Upper lobe of right lung (tissue), 1 donor: ENCODE results near the gene PSMB5. TPM values are rescaled to one million over a fixed set of nuclear protein-coding genes. Genes with fewer than 3 reads are reported as not detected.

Experiments
- ATAC-seq: fragments of 200-7000 bp; cut with Tn5 transposase; one replicate; pipeline ENCODE4 v1.9.1; 2020; ENCODE audit warnings: mild to moderate bottlenecking, moderate library complexity
- DNase-seq: peaks from one replicate; pipeline ENCODE4 v3.0.0-alpha.2; 2020
- H3K27ac ChIP-seq: fragments of 200-600 bp; one replicate; pipeline ENCODE4 v1.8.0; 2022
- H3K27me3 ChIP-seq: fragments of 200-600 bp; one replicate; pipeline ENCODE4 v1.8.0; 2022; ENCODE audit warnings: mild to moderate bottlenecking
- H3K36me3 ChIP-seq: fragments of 200-600 bp; one replicate; pipeline ENCODE4 v1.8.0; 2022
- H3K4me1 ChIP-seq: fragments of 200-600 bp; one replicate; pipeline ENCODE4 v1.8.0; 2022
- H3K4me3 ChIP-seq: fragments of 200-600 bp; one replicate; pipeline ENCODE4 v1.8.0; 2022; ENCODE audit warnings: mild to moderate bottlenecking
- H3K9me3 ChIP-seq: fragments of 200-600 bp; one replicate; pipeline ENCODE4 v1.8.0; 2022
- CTCF ChIP-seq: fragments of 200-600 bp; IDR thresholded peaks from one replicate; pipeline ENCODE4 v1.8.0; 2022; ENCODE audit warnings: antibody characterized with exemption
- intact Hi-C: fragments of 100-400 bp; cut with DNase I; formaldehyde crosslinking; loops from one replicate; pipeline ENCODE4 v1.11.0; 2022
- total RNA-seq: library from RNA; stranded (reverse); fragmentation: NEBNext Ultra II Directional; extraction: Animal tissue kit (Norgen Biotek cat#: 25700); gene quantifications from one replicate; pipeline ENCODE4 v1.2.1, GENCODE V29; 2021
- donor health status: DM: no; HTN: yes; CAD: no; lungs with severe emphysema.

PSMB5 gene
- total RNA-seq, 1 donor from 2014 or later, result 75.7 TPM

DNA sequence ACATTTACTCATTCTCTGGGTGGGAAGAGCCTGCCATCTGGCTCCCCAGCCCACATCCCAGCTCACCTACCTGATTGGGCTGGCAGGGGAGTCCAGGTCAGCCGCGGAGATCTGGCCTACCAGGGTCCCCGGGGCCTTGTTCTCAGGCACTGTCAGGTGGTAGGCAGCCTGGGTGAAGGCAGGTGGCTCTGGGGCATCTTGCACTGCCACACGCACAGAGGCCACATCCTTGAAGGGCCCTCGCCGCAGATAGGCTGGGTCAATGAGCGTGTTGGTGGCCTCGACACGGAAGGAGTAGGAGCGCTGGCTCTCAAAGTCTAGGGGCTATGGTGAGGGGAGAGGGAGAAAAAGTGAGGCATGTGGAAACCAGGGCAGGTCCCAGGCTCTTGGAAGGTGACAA, 18.7 kb upstream of the PSMB5 start:
- ATAC-seq, result no peak

DNA sequence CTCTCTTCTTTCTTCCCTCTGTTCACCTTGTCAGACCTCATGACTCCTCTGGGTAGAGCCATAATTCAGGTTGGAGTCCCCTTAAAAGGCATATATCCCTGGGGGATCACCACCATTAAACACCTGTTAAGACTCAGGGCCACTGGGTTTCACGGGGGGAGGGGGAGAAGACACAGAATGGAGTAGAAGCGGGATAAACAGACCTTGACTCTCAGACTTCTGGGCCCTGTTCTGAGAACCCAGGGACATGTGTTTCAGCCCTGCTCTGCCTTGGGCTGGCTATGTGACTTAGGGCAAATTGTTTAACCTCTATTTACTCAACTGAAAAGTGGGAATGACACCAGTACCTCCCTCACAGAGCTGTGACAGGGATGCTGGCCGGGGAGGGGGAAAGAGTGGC, 18.0 kb upstream of the PSMB5 start:
- no peak overlapping the region for H3K27ac ChIP-seq
- TF ChIP-seq CTCF, result no peak
- no peak for ATAC-seq
- no peak overlapping the region for H3K4me3 ChIP-seq
- intact Hi-C loops, result no loop called here
- H3K4me1 ChIP-seq, result peaks cover 11% of the 10 kb centered on the region
- no peaks in the 10 kb centered on the region for H3K27me3 ChIP-seq
- DNase-seq, result peak; percentile 16
- H3K9me3 ChIP-seq, result no peaks in the 10 kb centered on the region
- no peaks in the 10 kb centered on the region for H3K36me3 ChIP-seq

More for the DNA sequence above, 18.7 kb upstream of the PSMB5 start:
- H3K36me3 ChIP-seq, result peaks cover under 1% of the 10 kb centered on the region
- no peak overlapping the region for H3K27ac ChIP-seq
- no peak overlapping the region for H3K4me3 ChIP-seq
- DNase-seq, result peak; percentile 53
- H3K4me1 ChIP-seq, result peaks cover 11% of the 10 kb centered on the region
- intact Hi-C loops, result no loop called here
- no peaks in the 10 kb centered on the region for H3K27me3 ChIP-seq
- no peaks in the 10 kb centered on the region for H3K9me3 ChIP-seq
- no peak for TF ChIP-seq CTCF

- no peak for TF ChIP-seq CTCF
- no peaks in the 10 kb centered on the region for H3K9me3 ChIP-seq
- no peak for ATAC-seq
- H3K27me3 ChIP-seq, result no peaks in the 10 kb centered on the region
- H3K36me3 ChIP-seq, result no peaks in the 10 kb centered on the region
- intact Hi-C loops, result no loop called here
- DNase-seq, result no peak
- H3K4me3 ChIP-seq, result no peak overlapping the region
- H3K27ac ChIP-seq, result no peak overlapping the region
- H3K4me1 ChIP-seq, result peaks cover 11% of the 10 kb centered on the region
Observed at GRCh38 chr14:23052182-23052623, 17.5 kb upstream of the PSMB5 start.

DNA sequence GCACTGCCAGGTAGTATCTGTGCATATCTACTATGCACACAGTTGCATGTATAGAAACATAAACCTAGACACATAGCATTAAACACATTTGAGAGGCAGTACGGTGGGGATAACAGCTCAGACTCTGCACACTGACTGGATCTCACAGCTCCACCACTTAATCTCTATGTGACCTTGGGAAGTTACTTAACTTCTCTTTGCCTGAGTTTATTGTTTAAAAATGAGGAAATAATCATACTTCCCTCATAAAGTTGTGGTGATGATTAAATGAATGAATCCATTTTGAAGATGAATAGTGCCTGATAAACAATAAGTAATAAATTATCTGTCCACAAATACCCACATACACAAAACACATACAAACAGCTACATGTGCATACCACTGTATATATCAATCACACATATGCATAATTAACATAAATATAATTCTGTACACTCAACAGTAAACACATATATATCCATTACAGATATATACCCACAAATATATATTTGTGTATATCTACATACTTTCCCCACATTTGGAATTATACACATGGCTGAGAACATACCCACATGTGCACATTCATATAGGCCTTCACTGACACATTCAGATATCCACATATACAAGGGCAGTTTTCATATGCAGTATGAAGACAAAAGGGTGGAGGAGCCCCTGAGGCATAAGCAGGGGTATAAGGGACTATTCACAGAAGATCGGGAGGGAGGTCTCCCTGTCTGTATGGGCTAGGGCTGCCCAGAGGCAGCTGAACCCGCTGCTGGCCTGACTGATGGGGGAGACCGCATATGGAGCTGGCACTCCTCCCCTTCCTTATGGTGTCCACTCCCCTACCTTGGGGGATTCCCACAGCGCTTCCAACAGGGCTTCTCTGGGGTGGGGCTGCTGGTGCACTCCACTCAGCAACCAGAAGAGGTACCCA, 16.7 kb upstream of the PSMB5 start:
- intact Hi-C loops, result no loop called here
- H3K9me3 ChIP-seq, result no peaks in the 10 kb centered on the region
- DNase-seq (no peak), ATAC-seq (no peak)
- H3K27ac ChIP-seq, result no peak overlapping the region
- no peak overlapping the region for H3K4me3 ChIP-seq
- peaks cover 3% of the 10 kb centered on the region for H3K4me1 ChIP-seq
- H3K27me3 ChIP-seq, result no peaks in the 10 kb centered on the region
- no peaks in the 10 kb centered on the region for H3K36me3 ChIP-seq
- no peak for TF ChIP-seq CTCF

GRCh38 chr14:23049011-23049410, 14.3 kb upstream of the PSMB5 start:
- ATAC-seq (no peak), DNase-seq (no peak)
- no peak overlapping the region for H3K27ac ChIP-seq
- no peaks in the 10 kb centered on the region for H3K36me3 ChIP-seq
- no peaks in the 10 kb centered on the region for H3K27me3 ChIP-seq
- peaks cover 12% of the 10 kb centered on the region for H3K4me1 ChIP-seq
- no peaks in the 10 kb centered on the region for H3K9me3 ChIP-seq
- TF ChIP-seq CTCF, result no peak
- intact Hi-C loops, result no loop called here
- no peak overlapping the region for H3K4me3 ChIP-seq
